D341Med (cell line): ENCODE measurements around the gene HOXD8.

Experiments
- DNase-seq: peaks from one replicate; pipeline ENCODE4 v3.0.0; 2012; ENCODE audit warnings: low spot score

The HOXD8 gene

DNA sequence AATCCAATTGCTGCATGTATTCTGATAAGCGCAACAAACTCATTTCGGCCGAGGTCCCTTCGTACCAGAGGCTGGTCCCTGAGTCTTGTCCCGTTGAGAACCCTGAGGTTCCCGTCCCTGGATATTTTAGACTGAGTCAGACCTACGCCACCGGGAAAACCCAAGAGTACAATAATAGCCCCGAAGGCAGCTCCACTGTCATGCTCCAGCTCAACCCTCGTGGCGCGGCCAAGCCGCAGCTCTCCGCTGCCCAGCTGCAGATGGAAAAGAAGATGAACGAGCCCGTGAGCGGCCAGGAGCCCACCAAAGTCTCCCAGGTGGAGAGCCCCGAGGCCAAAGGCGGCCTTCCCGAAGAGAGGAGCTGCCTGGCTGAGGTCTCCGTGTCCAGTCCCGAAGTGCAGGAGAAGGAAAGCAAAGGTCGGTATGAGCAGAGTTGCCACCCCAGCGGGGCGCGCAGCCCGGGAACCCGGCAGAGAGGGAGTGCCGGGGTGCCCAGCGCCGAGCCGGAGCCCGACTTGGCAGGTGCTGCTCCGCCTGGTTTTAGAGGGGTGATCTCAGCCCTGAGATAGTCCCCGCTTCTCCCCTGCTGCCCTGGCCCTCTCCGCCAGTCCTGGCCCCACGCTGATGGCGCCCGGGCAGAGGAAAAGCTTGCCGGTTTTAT, 12.2 kb upstream of the HOXD8 start:
- no peak for DNase-seq

DNA sequence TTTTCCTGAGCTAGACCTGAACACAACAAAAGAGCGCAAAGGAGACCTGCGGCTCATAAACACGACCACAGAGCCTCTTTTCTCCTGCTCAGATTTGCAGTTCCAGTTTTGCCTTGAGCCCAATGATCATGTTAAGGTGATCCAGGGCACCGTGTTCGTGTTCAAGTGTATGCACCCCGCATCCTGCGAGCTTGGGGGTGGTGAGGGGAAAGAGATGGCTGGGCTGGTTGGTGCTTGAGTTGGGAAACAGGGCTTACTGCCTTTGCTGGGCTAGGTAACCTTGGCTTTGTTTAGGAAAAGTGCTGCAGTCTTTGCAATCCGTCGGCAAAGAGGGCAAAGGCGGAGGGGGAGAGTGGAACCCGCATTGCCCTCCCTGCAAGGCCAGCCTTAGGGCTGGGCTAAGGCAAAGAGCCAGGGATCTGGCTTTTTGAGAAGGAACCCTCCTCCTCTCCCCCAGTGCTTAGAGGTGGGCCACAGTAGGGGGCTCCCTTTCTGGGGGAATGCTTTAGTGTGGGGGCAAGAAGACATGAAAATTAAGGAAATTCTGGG, 11.6 kb upstream of the HOXD8 start:
- no peak for DNase-seq

- no peak for DNase-seq
Measured at GRCh38 chr2:176118601-176119339, 10.7 kb upstream of the HOXD8 start.

- DNase-seq: no peak
Measured at GRCh38 chr2:176120364-176121189, 8.9 kb upstream of the HOXD8 start.

GRCh38 chr2:176121190-176122051, 8.1 kb upstream of the HOXD8 start:
- DNase-seq: no peak

DNA sequence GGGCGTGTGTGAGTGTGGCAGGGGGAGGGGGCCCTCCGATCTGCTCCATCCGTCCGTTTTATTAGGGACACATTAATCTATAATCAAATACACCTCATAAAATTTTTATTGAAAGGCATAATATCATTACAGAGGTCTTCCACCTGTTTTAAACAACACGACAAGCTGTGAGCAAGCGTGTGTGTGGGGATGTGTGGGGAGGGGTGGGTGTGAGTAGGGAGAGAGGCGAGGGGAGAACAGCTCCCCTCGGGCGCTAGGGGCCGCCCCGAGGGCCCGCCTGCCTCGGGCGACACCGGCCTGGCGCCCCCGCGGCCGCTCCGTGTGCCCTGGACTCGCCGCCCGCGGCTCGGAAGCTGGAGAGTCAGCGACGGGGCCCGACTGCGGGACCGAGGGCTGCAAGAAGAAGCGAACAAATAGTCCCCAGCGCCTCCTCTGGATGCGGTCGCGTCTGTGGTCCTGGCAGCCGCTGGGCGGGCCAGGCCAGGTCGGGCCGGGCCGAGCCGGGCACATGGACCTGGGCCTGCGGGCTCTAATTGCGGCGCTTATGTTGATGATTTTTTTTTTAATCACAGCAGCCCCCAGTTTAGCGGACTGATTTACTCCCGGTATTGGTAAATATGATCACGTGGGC, 7.3 kb upstream of the HOXD8 start:
- DNase-seq: no peak

- DNase-seq: peak; percentile 64
Measured at GRCh38 chr2:176122683-176123410, 6.7 kb upstream of the HOXD8 start, which contains the start of gene HOXD9. HOXD9 (plus strand) TSS chr2:176122719; CDS start chr2:176122769, 50 bp downstream.

DNA sequence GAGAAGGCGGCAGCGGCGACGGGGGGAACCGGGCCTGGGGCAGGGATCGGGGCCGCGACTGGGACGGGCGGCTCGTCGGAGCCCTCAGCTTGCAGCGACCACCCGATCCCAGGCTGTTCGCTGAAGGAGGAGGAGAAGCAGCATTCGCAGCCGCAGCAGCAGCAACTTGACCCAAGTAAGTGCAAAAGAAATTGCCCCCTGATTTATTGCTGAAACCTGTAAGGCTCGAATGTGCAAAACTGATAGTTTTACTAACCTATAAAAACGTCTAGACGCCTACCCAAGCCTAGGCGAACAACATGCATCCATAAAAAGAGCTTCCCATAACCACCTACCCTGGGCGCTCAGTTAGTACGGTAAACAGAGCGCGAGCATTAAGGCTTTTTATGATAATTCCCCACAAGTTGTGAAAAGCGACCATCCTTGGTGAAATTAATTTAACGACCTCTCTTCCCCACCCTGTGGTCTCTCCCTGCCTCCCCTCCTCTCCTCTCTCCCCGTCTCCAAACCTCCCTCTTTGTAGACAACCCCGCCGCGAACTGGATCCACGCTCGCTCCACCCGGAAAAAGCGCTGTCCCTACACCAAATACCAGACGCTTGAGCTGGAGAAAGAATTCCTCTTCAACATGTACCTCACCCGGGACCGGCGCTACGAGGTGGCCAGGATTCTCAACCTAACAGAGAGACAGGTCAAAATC, 5.9 kb upstream of the HOXD8 start:
- DNase-seq: no peak

DNA sequence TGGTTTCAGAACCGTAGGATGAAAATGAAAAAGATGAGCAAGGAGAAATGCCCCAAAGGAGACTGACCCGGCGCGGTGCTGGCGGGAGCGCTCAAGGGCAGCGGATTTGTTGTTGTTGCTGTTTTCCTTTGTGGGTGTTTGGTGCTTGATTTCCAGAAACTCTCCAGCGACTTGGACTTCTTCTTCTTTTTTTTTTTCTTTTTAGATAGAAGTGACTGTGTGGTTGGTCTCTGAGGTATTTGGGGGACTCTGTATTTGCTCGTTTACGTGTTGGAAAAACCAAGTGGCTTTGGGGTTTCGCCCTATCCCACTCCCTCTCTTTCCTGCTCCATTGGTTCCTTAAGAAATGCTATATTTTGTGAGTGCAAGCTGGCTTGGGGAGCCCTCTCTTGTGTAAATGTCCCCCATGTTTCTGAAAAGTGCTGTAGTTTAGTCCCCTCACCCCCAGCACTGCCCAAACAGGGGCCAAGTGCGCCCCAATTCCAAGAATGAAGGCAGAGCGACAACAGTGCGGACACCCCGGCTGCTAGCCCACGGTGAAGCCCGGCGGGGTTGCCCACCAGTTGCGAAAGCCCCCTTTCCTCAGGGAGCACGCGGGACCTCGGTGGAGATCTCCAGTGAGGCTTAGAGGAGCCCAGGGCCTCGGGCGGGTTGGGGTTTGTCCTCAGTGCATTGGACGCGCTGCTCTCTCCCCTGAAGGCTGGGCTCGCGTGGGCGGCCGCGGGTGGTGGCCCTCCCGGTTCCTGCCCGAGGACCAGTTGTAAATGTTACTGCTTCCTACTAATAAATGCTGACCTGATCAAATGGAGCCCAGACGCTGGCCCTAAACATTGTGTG, 5.2 kb upstream of the HOXD8 start:
- no peak for DNase-seq

DNA sequence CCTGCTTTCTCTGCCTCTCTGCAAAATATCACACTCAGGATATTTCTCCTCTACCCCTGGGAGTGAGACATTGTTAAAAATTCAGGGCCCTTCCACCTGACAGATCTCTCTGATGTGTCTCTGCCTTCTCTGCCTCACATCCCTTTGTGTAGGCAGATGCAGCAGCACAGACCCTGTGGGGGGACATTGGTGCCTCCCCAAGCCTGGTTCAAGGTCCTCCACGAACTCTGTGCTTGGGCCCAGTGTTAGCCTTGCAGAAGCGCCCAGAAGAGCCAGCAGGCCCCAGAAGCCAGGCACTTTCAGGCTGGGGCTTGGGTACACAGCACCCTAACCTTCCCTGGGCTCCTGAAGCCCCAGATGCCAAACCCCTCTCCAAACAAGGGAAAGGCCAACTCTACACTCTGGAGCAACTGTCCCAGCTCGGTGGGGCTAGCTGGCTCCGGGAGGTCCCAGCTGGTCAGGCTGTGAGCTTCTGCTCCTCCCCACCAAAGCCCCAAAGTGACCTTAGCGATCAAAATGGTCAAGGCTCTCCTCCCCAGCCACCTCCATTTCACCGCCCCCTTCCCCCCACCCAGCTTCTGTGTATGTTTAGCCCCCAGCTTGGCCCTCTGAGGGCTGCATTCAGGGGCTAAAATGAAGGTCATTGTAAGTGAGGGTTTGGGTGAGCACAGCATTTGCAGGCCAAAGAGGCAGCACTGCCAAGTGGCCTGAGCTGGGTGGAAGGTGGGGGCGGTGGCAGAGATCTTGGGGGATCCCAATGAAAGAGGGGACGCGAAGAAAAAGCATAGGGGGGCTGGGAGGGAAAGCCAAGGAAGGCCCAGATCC, 4.3 kb upstream of the HOXD8 start:
- DNase-seq: no peak

GRCh38 chr2:176125772-176126054, 3.8 kb upstream of the HOXD8 start:
- DNase-seq: no peak

DNA sequence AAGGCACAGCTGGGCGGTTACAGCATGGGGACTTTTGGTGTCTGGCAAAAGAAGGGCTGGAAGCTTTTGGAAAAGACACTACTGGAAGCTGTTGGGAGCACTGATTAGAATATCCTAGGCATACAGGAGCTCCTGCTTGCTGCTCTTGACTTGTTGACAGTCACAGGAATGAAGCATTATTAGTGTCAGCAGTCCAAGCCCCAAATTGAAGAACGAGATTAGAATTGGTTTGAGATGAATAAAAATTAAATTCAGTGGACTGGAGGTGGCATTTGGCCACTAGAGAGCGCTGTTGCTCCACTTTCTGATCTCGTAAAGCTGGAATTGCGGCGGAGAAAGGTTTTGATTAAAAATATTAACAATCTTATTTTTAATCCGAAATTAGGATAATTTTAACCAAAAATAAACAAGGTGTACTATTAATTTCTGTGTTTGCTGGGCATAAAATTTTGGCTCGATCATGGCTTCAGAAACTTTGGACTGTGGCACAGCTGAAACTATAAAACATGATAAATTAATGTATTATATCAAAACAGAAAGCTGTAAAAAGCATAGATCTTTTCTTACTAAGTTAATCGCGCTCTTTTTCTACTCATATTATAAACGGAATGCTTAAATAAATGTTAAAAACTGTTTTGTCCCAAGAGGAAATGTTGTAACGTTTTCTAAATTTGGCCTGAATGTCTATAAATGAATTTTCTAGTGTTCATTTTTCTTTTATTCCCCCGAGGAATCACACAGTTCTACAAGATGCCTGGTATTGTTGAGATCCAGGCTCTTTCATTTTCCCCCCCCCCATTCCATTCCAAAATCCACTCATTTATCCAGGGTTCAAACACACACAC, 2.4 kb upstream of the HOXD8 start:
- no peak for DNase-seq

GRCh38 chr2:176127774-176128072, 1.8 kb upstream of the HOXD8 start:
- DNase-seq: no peak

GRCh38 chr2:176128172-176128981, 1.1 kb upstream of the HOXD8 start:
- DNase-seq: no peak

DNA sequence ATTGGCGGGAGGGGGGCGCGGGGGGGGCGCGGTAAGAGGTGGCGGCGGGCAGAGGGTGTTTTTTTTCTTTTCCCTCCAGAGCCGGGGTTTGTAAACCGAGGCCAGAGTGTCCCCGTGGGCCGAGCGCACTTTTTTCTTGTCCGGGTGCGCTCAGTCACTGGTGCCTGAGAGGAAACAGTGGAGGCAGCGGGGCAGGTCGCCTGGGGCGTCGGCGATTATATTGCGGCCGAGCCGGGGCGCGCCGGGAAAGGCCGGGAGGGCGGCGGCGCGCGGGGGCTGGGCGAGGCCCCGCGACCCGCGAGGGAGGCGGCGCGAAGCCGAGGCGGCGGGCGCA, 275 bp downstream of the HOXD8 start:
- DNase-seq: no peak

DNA sequence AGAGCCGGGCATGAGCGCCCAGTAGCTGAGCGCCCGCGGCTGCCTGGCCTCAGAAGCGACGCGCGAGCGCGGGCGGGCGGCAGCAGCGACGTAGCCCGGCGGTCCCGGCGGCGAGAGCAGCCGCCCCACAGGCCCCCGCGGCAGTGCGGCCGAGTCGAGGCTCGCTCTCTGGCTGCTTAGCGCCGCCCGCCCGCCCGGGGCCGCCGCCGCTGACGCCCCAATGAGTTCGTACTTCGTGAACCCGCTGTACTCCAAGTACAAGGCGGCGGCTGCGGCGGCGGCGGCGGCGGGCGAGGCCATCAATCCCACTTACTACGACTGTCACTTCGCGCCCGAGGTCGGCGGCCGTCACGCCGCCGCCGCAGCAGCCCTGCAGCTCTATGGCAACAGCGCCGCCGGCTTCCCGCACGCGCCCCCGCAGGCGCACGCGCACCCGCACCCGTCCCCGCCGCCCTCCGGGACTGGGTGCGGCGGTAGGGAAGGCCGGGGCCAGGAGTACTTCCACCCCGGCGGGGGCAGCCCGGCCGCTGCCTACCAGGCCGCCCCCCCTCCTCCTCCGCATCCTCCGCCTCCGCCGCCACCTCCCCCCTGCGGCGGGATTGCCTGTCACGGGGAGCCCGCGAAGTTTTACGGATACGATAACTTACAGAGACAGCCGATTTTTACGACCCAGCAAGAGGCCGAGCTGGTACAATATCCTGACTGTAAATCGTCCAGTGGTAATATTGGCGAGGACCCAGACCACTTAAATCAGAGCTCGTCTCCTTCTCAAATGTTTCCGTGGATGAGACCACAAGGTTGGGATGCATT, 847 bp downstream of the HOXD8 start:
- peak; percentile 66 for DNase-seq
